ENCODE results near the gene DACT3.
A peak's percentile ranks its signal among the peaks of the same experiment; 100 is the strongest.
"Not testable (repeated sequence)": the region's sequence is repeated elsewhere in the genome, so short reads cannot be mapped to it uniquely, and the experiment has no call there.

DACT3 gene

DNA sequence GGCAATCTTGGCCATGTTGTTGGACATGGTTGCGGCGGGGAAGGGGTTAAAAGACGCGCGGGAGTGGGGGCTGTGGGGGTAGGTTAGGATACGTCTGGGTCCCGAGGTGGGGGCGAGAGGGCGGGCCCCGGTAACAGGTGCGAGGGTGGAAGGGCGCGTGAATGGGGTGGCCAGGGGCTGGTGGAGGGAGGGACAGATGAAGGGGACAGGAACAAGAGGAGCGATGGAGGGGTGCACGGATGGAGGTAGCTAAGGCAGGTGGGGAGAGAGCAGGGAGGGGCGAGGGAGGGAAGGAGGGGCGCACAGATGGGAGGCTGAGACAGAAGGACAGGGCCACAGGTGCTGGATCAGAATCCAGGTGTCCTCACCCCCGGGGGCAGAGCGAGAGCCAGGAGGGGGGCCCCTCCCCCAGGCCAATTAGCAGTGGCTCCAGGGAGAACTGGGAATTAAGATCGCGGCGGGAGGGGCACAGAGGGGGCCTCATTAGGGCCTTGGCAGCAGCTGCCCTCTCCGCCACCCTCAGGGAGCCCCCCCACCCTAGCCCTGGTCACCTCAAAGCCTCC lies 26.2 kb downstream of the DACT3 start:
- H3K27ac ChIP-seq = no peak overlapping the region
- no peak for DNase-seq (ENCODE audit: low read depth, low spot score)

DNA sequence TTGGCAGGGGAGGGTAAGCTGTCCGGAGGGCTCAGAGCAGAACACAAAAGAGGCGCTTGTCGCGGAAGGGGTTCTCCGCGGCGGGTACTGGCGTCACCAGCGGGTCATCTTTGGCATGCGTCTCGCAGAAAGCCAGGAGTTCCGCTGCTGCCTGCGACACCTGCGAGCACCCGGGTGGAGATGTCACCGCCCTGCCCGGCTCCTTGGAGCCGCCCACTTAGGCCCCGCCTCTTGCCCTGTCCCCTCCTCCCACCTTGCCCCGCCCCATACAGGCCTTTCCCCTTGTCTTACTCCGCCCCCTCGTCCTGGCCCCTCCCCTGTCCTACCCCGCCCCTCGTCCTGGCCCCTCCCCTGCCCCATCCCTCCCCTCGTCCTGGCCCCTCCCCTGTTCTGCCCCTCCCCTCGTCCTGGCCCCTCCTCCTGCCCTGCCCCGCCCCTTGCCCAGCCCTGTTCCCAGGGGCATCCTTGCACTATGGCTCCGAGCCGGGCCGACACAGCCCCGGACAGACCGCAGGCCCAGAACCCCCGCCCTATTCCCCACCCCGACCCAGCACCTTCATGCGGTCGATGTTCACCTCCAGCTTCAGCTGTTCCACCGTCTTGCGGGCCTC lies 26.8 kb downstream of the DACT3 start:
- no peak overlapping the region for H3K27ac ChIP-seq
- peak; percentile 48 for DNase-seq (ENCODE audit: low read depth, low spot score)

DNA sequence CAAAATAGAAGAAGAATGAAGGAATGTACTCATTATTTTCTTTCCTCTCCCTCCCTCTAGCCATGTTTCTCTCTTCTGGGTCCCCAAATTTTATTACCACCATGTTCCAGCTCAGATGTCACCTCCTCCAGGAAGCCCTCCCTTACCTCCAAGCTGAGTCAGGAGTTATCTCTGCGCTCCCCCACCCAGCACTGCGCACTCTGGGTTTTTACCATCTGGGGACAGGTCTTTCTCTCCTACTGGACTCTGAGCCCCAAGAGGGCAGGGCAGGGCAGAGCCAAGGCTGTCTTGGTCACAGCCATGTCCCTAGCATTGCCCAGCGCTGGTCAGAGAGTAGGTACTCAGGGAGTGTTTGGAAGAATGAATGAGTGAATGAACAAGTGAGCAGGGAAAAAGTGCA lies 27.9 kb downstream of the DACT3 start:
- no peak overlapping the region for H3K27ac ChIP-seq
- no peak for DNase-seq (ENCODE audit: low read depth, low spot score)

DNA sequence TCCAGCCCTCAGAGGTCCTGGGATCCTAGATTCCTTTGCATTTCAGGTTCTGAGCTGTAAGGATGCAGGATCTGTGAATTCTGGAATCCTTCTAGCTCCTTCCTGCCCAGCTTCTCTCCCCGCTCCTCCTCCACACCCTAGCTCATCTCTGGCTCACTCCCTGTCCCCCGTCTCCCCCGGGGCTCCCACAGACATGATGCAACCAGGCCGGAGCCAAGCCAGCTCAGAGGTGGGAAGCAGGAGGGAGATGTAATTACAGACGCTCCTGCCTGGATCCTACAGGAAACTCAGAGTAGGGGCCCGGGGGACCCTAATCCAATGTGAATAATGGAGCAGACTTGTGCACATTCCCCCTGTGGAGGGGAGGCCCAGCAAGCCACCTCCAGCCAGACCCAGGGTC lies 29.5 kb downstream of the DACT3 start:
- DNase-seq (ENCODE audit: low read depth, low spot score) = no peak

DNA sequence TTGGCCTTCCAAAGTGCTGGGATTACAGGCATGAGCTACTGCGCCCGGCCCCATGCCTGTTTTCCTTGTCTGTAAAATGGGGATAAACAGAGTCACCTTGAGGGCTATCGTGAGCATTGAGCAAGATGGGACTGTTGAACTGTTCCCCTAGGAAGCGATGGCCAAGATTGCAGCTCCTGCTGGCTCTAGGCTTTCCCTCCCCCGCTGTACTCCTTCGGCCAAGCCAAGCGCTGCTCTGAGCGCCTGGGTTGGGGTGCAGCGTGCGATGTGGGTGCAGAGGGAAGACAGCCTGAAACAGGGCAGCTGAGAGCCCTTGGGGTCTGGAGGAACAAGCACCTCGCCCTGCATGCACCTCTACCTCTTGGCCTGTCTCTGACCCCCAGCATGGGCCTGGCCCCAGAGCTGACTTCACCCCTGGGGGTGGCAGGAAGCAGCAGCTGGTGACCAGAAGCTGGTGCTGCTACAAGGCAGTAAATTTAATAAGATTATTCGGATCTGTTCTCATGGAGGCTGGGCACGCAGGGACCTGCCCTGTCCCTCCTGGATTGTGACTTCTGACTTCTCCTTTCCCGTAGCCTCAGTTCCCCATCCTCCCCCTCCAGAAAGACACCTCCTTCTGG lies 30.3 kb downstream of the DACT3 start:
- H3K27ac ChIP-seq = no peak overlapping the region

More for the DNA sequence above, 29.5 kb downstream of the DACT3 start:
- H3K27ac ChIP-seq = no peak overlapping the region

DNA sequence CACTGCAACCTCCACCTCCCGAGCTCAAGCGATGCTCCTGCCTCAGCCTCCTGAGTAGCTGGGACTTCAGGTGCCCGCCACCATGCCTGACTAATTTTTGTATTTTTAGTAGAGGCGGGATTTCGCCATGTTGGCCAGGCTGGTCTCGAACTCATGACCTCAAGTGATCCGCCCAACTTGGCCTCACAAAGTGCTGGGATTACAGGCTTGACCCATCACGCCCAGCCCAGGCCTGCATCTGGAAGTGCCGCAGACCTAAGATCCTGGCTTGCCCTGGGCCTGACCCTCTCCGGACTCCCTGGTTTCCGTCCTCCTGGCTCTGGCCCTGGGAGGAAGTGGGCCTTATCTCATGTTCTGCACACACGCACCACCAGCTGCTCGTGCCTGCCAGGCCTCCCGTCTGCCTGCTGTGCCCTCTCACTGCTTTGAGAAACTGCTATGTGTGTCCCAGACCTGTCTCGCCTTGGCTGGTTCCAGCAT lies 31.4 kb downstream of the DACT3 start:
- no peak for DNase-seq (ENCODE audit: low read depth, low spot score)
- H3K27ac ChIP-seq = no peak overlapping the region

More for the DNA sequence above, 30.3 kb downstream of the DACT3 start:
- no peak for DNase-seq (ENCODE audit: low read depth, low spot score)

DNA sequence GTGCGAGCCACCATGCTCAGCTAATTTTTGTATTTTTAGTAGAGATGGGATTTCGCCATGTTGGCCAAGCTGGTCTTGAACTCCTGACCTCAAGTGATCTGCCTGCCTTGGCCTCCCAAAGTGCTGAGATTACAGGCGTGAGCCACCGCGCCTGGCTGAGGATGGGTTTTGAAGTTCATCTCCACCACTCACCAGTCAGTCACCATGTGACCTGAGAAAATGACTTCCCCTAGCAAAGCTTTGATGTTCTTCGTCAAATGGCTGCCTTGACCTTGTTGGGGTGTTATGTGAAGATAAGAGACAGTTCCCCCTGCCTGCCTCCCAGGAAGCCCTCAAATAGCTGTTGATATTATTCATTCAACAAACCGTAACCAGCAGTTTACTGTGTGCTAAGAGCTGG lies 32.0 kb downstream of the DACT3 start:
- DNase-seq (ENCODE audit: low read depth, low spot score); H3K27ac ChIP-seq: not testable (repeated sequence)

DNA sequence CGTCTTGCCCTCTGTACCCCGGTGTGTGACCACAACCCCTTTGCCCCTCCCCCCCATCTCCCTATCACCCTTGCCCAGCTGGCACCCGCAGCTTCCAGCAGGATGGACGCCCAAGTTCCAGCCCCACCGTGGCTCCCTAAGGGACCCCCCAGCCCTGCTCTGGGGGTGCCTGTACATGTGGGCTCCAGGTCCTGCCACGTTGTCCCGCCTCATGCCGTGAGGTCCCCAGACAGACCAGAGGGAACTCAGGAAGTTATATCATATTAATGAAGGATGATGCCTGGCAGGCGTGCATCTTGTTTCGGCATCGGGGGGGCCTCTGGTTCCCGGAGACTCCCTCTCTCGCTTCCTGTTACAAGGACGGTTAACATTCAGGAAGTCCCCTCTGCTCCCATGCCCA lies 34.5 kb downstream of the DACT3 start:
- no peak overlapping the region for H3K27ac ChIP-seq

DNA sequence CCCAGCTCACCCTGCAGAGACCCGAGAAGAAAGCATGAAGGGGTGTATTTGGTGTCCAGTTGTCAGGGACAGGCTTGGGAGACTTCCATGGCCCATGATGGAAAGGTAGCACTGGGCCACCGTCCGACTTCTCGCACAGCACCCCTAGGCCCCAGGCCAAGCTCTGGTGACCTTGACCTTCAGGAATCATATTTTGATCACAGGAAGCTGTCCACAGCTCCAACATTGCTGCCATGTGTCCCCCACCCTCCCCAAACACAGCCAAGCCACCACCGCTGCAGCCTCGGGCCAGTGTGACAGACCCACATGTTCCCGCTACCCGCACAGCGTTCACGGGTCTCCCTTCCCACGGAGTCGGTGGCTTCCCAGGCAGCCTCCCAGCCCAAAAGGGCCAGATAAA lies 35.3 kb downstream of the DACT3 start:
- DNase-seq (ENCODE audit: low read depth, low spot score) = no peak
- H3K27ac ChIP-seq = no peak overlapping the region

More for the DNA sequence above, 34.5 kb downstream of the DACT3 start:
- no peak for DNase-seq (ENCODE audit: low read depth, low spot score)

DNA sequence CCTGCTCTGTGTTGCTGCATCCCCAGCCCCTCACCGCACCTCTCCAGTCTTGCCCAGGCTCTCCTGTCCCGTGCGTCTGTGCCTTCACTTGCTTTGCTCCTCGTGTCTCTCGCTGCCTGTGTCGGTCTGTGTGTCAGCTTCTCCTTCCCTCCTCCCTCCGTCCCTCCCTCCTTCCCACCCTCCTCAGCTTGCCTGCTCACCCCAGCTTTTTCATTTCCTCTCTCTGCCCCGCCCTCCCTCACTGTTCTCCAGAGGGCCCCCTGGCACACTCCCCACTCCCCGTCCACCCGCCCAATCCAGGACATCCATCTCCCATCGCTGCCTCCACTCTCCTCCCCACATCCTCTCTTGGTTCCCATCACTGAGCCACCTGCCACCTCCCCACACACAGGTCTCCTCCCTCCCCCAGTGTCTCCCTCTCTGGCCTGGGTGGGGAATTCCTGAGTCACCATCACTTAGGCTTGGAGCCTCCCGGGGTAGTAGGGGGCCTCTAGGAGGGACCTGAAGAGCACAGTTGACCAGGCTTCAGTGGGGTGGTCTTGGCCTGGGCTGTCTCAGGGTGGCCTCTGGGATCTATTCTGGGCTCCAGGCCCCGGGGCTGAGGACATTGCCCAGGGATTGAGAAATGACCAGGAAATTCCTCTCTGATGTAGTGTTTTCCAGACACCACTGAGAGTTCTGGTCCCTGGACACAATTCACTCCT lies 35.9 kb downstream of the DACT3 start, which contains the start of gene PTGIR:
PTGIR (minus strand) TSS at position 132 of the 704 bp plus-strand sequence. CDS start 864 bp downstream, outside the sequence.
- DNase-seq (ENCODE audit: low read depth, low spot score) = no peak
- H3K27ac ChIP-seq = no peak within 1 kb of the TSS

DNA sequence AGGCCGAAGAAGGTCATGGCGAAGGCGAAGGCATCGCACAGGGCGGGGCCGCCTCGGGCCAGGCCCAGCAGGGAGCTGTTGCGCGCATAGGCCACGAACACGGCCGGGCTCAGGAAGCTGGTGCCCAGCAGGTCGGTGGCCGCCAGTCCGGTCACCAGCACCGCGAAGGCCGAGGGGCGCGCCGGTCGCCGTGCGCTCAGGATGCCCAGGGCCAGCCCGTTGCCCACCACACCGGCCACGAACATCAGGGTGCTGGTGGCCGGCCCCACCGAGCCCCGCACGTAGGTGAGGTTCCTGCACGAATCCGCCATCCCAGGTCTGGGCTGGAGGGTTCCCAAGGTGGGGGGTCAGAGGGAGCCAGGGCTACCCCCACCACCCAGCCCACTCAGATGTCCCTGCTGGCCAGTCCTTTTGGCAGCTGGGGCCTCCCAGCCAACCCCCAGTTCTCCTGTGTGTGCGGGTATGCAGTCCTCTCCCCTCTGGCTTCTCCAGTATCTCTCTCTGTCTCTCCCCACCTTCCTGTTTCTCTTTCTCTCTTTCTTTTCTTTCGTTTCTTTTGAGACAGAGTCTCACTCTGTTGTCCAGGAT lies 37.0 kb downstream of the DACT3 start:
- no peak for DNase-seq (ENCODE audit: low read depth, low spot score)
- no peak overlapping the region for H3K27ac ChIP-seq

DNA sequence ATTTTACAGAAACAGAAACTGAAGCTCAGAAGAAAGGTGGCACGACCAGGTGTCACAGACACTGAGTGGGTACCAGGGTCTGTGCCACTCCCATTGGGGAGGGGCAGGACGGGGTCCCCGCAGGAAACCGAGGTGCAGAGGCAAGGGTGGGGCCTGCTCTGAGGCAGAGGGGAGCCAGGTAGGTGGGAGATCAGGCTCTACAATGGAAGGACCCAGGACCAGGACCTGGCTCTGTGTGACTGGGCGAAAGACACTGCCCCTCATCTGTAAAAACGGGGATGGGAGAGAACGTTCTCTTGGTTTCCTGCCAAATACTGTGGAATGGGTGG lies 38.9 kb downstream of the DACT3 start:
- H3K27ac ChIP-seq = no peak overlapping the region
- DNase-seq (ENCODE audit: low read depth, low spot score) = no peak

DNA sequence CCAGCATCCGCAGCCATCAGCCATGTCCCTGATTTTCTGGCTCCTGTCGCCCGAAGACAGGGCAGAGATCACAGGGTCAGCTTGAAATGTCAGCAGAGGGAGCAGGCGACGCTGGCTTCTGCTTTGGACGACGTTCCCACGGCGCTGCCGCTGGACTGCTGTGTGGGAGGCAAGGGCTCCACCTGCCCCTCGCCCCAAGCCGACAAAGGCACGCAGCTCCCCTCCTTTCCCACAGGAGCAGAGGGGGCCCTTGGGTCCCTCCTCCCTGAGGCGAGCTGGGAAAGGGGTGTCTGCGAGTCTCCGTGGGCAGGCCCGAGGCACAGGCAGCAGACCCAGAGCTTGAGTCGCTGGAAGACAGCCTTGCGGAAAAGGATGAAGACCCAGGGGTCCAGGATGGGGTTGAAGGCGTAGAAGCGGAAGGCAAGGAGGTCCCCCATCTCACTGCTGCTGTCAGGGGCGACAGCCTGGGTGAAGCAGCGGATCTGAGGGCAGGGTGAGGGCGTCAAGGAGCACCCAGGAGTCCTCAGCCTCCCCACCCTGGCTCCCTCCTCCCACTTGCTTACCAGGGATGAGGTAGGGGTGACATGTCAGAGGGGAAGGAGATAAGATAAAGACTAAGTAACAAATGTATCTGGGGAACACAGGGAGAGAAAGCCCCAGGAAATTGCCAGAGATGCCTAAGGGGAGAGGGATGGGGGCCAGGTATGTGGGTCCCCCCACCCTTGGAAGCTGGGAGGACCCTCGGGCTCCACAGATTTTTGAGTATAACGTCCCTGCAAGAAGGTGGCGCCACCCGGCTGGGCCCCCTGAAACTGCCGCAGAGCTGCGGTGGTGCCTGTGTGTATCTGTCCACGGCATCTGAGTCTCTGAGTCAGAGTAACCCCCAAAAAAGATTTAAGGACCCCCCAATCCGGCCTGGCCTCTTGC lies 39.5 kb downstream of the DACT3 start:
- DNase-seq (ENCODE audit: low read depth, low spot score) = no peak
- H3K27ac ChIP-seq = no peak overlapping the region

DNA sequence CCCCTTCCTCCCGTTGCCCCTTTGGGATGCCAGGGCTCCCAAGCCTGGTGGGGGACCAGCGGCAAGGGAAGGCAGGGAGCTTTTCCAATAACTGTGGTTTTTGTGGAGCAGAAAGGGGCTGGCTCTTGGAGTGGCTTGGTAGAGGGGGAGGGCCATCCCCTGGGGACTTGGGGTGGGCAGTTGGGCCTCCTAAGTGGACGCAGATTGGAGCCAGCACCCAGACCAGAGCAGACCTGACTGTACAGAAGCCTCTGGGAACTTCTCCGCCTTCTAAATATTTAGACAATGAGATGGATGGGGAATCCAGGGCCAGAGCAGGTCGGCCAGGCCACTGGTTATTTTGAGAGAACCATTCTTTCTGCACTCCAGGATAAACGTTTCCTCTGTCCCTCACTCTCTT lies 40.3 kb downstream of the DACT3 start:
- no peak overlapping the region for H3K27ac ChIP-seq
- no peak for DNase-seq (ENCODE audit: low read depth, low spot score)

DNA sequence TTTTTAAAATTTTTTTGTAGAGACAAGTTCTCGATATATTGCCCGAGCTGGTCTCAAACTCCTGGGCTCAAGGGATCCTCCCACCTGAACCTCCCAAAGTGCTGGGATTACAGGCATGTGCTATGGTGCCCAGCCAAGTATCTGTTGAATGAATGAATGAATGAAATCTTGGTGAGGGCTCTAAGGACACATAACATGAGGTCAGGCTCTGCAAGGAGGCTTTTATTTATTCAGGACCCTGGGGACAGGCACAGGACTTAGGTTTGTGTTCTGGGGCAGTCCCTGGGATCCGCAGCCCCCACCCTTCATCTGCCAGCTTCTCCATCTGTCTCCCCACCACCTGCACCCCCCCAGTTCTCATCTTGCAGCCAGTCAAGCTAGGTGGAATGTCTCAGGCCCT lies 40.7 kb downstream of the DACT3 start:
- H3K27ac ChIP-seq = no peak overlapping the region

DNA sequence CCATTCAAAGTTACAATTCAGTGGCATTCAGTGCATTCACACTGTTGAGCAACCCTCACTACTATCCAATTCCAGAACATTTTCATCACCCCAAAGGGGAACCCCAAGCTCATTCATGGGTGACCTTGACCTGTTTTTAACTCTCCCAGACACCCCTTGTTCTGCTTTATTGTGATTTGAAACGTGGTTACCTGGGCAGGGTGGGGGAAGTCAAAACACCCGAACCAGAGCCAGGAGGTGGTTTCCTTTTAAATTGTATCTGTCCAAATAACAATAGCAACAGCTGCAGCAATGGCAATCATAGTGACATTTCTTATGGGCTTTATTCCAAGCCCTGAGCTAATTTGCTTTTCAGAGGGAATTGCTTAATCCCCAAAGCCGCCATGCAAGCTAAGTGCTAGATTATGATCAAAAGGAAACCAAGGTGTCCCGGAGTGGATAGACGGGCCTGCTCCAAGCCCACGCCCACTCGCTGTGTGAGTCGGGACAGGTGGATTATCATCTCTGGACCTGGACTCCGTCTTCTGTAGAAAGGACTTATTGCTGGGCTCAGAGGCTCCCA lies 42.2 kb downstream of the DACT3 start:
- DNase-seq (ENCODE audit: low read depth, low spot score) = no peak
- H3K27ac ChIP-seq = no peak overlapping the region

More for the DNA sequence above, 40.7 kb downstream of the DACT3 start:
- DNase-seq (ENCODE audit: low read depth, low spot score) = no peak

DNA sequence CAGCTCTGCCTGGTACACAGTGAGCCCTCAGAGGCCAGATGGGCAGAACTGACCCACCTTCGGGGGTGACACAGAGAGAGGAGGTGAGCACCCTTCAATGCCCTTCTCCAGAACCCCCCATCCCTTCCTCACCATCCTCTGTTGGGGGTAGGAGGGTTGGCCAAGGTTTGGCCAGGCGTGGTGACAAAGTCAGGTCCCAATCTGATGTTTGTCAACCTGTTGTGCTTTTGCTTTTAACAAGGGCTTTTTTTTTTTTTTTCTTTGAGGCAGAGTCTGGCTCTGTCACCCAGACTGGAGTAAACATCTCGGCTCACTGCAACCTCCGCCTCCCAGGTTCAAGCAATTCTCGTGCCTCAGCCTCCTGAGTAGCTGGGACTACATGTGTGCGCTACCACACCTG lies 43.4 kb downstream of the DACT3 start:
- no peak overlapping the region for H3K27ac ChIP-seq
- no peak for DNase-seq (ENCODE audit: low read depth, low spot score)

DNA sequence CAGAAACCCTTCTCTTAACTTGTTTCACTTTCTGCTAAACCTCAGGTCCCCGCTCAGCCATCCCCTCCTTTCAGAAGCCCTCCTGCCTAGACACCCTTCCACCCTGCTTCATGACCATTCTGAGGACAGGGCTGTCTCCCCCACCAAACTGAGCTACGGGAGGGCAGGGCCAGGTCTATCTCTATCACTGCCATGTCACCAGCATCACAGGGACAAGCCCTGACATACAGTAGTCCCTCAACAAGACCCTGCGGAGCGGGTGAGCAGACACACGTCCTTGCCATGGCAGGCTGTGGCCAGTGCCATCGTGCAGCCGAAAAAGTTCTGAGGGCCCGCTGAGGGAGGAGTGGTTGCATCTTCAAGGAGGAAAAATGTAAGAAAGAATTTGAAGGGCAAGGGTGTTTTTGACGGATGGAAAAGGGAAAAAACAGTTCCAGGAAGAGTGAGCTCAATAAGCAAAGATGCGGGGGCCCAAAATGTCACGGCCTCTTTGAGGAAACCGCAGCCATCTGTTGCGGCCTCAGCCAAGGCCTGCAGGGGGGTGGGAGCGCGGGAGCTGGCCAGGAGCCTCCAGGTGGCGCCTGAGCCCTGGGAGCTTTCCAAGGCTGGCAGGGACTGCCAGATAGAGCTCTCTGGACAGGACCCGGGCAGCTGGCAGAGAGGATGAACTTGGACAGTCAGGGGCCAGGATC lies 44.2 kb downstream of the DACT3 start:
- no peak overlapping the region for H3K27ac ChIP-seq
- no peak for DNase-seq (ENCODE audit: low read depth, low spot score)

DNA sequence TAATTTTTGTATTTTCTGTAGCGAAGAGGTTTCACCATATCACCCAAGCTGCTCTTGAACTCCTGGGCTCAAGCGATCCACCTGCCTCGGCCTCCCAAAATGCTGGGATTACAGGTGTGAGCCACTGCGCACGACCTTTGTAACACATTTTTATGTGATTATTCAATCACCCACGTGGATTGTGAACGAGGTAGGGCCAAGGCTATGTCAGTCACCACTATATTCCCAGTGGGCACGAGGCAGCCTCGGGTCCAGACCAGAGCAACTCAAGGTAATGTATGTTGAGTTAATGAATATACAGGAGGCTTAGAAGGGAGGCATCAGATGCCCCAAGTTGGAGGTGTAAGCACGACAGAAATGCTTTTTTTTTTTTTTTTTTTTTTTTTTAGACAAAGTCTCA lies 45.0 kb downstream of the DACT3 start:
- H3K27ac ChIP-seq = no peak overlapping the region
- DNase-seq (ENCODE audit: low read depth, low spot score) = no peak
